BJ (cell line): ENCODE results near the gene NOXO1. TPM values are rescaled to one million over a fixed set of nuclear protein-coding genes. Genes with fewer than 3 reads are reported as not detected.

Experiments
- CTCF ChIA-PET: fragments of 350-600 bp; formaldehyde crosslinking; extraction: SDS; loops from one replicate; lab custom pipeline; 2021; ENCODE audit warnings: antibody characterized with exemption, inconsistent platforms; lab: Yijun Ruan, JAX
- POLR2A ChIA-PET: fragments of 300-600 bp; sonication (Branson Sonifier 250); formaldehyde crosslinking; extraction: SDS; loops from one replicate; lab custom pipeline; 2021; ENCODE audit warnings: antibody characterized with exemption; lab: Charles Lee
- DNase-seq: peaks from one replicate; pipeline ENCODE4 v3.0.0-alpha.2; 2011; ENCODE audit warnings: low read depth
- H3K27me3 ChIP-seq: 2 replicates; pipeline ENCODE4 v1.6.0; 2011; ENCODE audit warnings: low read length; ENCODE audit not compliant: control insufficient read depth, insufficient read depth
- H3K36me3 ChIP-seq: 2 replicates; pipeline ENCODE4 v1.5.1; 2011; ENCODE audit warnings: low read length; ENCODE audit not compliant: control insufficient read depth, insufficient read depth
- H3K4me3 ChIP-seq: 2 replicates; pipeline ENCODE4 v1.5.1; 2011; ENCODE audit warnings: low read depth, mild to moderate bottlenecking, control low read depth, low read length
- polyA plus RNA-seq: library from polyadenylated mRNA; depleted of rRNA; stranded (reverse); fragments of >200 nt; gene quantifications from 2 replicates; pipeline ENCODE4 v1.2.3, GENCODE V29; 2011
- TF ChIP-seq, protein P1 (sequence below): IDR thresholded peaks from 2 replicates; pipeline ENCODE4 v1.5.1; 2011; ENCODE audit warnings: low read depth, mild to moderate bottlenecking, control low read depth, inconsistent platforms, low read length, moderate library complexity; ENCODE audit not compliant: insufficient read depth

NOXO1 gene
- polyA plus RNA-seq, 1 experiment = 0.17 TPM

DNA sequence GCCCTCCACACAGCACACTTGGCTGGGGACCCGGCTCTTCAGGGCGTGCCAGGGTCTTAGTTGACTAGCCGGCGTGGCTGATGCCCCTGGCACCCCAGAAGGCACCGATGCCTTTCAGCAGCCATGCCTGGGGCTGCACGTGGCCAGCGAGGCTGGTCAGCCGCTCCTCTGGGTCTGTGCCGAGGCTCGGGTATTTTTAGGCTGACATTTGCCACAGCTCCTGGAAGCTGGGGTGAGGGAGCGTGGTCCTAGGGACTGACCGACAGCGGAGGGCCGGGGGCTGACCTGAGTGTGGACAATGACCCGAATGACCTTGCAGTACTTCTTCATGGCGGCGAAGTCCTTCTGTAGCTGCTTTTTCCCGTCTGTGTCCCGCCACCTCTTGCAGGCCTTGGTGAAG lies 30.7 kb downstream of the NOXO1 start:
- no peak for DNase-seq
- TF ChIP-seq, protein P1, sequence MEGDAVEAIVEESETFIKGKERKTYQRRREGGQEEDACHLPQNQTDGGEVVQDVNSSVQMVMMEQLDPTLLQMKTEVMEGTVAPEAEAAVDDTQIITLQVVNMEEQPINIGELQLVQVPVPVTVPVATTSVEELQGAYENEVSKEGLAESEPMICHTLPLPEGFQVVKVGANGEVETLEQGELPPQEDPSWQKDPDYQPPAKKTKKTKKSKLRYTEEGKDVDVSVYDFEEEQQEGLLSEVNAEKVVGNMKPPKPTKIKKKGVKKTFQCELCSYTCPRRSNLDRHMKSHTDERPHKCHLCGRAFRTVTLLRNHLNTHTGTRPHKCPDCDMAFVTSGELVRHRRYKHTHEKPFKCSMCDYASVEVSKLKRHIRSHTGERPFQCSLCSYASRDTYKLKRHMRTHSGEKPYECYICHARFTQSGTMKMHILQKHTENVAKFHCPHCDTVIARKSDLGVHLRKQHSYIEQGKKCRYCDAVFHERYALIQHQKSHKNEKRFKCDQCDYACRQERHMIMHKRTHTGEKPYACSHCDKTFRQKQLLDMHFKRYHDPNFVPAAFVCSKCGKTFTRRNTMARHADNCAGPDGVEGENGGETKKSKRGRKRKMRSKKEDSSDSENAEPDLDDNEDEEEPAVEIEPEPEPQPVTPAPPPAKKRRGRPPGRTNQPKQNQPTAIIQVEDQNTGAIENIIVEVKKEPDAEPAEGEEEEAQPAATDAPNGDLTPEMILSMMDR = no peak
- Histone ChIP-seq H3K27me3 (no peaks in the 10 kb centered on the region), H3K36me3 (no peaks in the 10 kb centered on the region), H3K4me3 (no peak overlapping the region)
- POLR2A ChIA-PET = no interaction called here
- CTCF ChIA-PET = interaction anchor here (1.1 to 1.7 kb wide), 2 partner anchors 8 to 53 kb away, joined by 3 read pairs; no protein-coding TSS in a partner anchor

DNA sequence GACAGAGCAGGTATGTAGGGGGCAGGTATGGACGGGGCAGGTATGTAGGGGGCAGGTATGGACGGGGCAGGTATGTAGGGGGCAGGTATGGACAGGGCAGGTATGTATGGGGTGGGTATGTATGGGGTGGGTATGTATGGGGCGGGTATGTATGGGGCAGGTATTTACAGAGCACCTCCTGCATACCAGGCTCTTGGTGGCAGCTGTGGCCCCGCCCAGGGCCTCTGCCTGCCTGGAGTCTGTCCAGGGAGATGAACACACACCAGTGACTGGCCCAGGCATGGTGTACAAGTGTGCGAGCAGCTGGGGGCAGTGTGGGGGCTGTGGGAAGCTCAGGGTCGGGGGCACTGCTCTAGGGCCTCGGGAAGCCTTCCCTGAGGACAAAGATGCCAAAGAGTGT lies 31.2 kb downstream of the NOXO1 start:
- Histone ChIP-seq H3K27me3 (no peaks in the 10 kb centered on the region), H3K36me3 (no peaks in the 10 kb centered on the region), H3K4me3 (no peak overlapping the region)
- ChIA-PET CTCF (interaction anchor here (1.1 to 1.7 kb wide), 2 partner anchors 9 to 53 kb away, joined by 3 read pairs; no protein-coding TSS in a partner anchor), POLR2A (no interaction called here)
- no peak for DNase-seq
- TF ChIP-seq, protein P1 = no peak

DNA sequence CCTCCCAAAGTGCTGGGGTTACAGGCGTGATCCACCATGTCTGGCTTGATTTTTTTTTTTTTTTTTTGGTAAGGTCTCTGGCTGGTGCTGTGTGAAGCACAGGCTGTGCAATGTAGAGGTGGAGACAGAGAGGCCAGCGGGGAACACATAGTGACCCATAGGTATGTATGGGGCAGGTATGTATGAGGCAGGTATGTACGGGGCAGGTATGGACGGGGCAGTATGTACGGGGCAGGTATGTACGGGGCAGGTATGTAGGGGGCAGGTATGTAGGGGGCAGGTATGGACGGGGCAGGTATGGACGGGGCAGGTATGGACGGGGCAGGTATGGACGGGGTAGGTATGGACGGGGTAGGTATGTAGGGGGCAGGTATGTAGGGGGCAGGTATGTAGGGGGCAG lies 31.8 kb downstream of the NOXO1 start:
- TF ChIP-seq, protein P1 = no peak
- ChIA-PET POLR2A (interaction anchor here (0.7 kb wide), 1 partner anchor 206 kb away, joined by 22 read pairs; no protein-coding TSS in a partner anchor), CTCF (interaction anchor here (0.6 to 0.7 kb wide), 2 partner anchors 11 to 410 kb away, joined by 3 to 5 read pairs; no protein-coding TSS in a partner anchor)
- no peaks in the 10 kb centered on the region for H3K27me3 ChIP-seq
- no peak for DNase-seq
- no peak overlapping the region for H3K4me3 ChIP-seq
- no peaks in the 10 kb centered on the region for H3K36me3 ChIP-seq

DNA sequence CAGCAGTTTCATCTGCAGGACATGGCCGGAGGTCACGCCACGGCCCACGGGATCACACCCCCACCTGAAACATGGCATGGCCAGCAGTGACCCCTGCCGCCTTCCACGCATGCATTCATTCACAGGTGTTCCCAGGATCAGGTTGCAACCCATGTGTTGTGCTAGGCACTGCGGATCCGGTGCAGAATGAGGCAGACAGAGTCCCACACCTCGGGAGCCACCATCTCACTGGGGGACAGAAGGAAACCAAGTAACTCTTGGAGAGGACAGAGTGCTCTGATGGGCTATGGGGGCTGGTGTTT lies 33.9 kb downstream of the NOXO1 start:
- CTCF ChIA-PET = interaction anchor here (1.1 to 2.3 kb wide), 2 partner anchors 12 to 18 kb away, joined by 3 to 6 read pairs; partner anchors contain the start of gene NDUFB10
- Histone ChIP-seq H3K27me3 (no peaks in the 10 kb centered on the region), H3K4me3 (no peak overlapping the region), H3K36me3 (no peaks in the 10 kb centered on the region)
- POLR2A ChIA-PET = no interaction called here
- TF ChIP-seq, protein P1 = no peak
- DNase-seq = no peak

DNA sequence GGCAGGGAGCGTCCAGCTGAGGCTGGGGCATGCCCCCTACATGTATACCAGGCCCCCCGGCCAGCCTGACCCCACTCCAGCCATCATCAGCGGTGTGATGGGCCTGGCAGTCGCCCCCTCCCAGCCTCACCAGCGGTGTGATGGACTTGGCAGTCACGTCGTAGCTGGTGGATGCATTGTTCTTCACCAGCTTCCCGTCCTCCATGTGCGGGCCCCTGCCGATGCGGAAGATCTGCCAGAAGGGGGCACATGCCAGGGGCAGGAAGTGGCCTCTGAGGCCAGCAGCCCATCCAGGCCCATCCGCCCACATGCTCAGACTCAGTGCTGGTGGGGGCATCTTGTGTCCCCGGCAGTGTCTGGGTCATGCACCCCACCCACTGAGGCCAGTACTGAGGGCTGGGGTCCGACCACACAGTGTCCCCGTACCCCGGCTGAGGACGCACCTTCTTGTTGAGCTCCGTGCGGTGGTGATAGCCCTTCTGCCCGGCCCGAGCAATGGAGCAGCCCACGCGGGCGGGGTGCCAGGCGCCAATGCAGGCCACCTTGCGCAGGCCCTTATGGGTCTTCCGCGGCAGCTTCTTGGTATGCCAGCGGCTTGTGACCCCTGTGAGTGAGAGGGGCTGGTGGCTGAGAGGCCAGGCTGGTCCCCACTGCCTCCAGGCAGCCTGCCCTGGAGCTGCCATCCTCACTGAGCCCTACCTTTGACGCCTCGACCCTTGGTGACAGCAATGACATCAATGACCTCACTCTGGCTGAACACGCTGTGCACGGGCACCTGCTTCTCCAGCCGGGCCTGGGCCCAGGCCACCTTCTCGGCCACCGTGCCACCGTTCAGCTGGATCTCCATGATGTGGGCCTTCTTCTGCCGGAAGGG lies 34.5 kb downstream of the NOXO1 start:
- ChIA-PET POLR2A (no interaction called here), CTCF (interaction anchor here (1.1 to 2.3 kb wide), 2 partner anchors 12 to 17 kb away, joined by 3 to 6 read pairs; partner anchors contain the start of gene NDUFB10)
- Histone ChIP-seq H3K27me3 (no peaks in the 10 kb centered on the region), H3K4me3 (no peak overlapping the region), H3K36me3 (no peaks in the 10 kb centered on the region)
- DNase-seq = no peak
- TF ChIP-seq, protein P1 = no peak
